ENCODE data around the gene PLA2G7.

DNA sequence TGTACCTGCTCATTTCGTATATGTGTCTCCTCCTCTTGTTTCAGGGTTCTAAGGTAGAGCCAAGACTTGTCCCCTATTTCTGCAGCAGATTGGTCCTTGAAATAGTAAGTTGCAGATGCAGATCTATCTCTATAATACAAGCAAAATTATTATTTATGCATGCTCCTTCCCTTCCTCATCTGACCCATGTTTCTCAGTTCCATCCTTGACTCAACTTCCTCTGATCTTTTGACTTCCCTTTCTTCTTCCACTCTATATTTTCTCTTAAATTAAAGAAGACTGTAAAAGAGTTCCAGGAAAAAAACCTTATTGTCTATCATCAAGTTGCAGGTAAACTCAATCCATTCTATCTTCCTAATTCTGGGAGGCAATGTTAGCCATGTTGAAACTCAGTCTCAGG is 23.7 kb downstream of the PLA2G7 start:
- TF ChIP-seq POLR2A (IDR thresholded peaks at IDR 0.05; ENCODE audit: low read length) (no peak), GATA1 (IDR thresholded peaks at IDR 0.05; ENCODE audit: low read depth, low read length) (no peak)
